GM23248 (cell line): ENCODE data around the gene RFX3. TPM values are rescaled to one million over a fixed set of nuclear protein-coding genes. Genes with fewer than 3 reads are reported as not detected.
A peak's percentile ranks its signal among the peaks of the same experiment; 100 is the strongest.

Experiments
- DNase-seq: peaks from one replicate; pipeline ENCODE4 v3.0.0-alpha.2; 2015
- H2AFZ ChIP-seq: fragments of 200-600 bp; sonication (generic); 2 replicates; pipeline ENCODE4 v1.6.1; 2016; ENCODE audit warnings: antibody characterized with exemption
- H3F3A ChIP-seq: fragments of 200-600 bp; sonication (generic); 2 replicates; pipeline ENCODE4 v1.6.1; 2016; ENCODE audit warnings: mild to moderate bottlenecking, antibody characterized with exemption, mixed run types; ENCODE audit not compliant: insufficient read depth
- H3K27ac ChIP-seq: fragments of 200-600 bp; sonication (generic); 2 replicates; pipeline ENCODE4 v1.5.1; 2016; ENCODE audit warnings: mild to moderate bottlenecking
- H3K27me3 ChIP-seq: fragments of 200-600 bp; sonication (generic); replicated peaks from 2 replicates; pipeline ENCODE4 v1.6.1; 2016; ENCODE audit warnings: mild to moderate bottlenecking; ENCODE audit not compliant: insufficient read depth
- H3K36me3 ChIP-seq: fragments of 200-600 bp; sonication (generic); 2 replicates; pipeline ENCODE4 v1.6.1; 2016; ENCODE audit warnings: low read depth, mild to moderate bottlenecking
- H3K4me1 ChIP-seq: fragments of 200-600 bp; sonication (generic); 2 replicates; pipeline ENCODE4 v1.6.1; 2016; ENCODE audit warnings: mild to moderate bottlenecking; ENCODE audit not compliant: insufficient read depth
- H3K4me2 ChIP-seq: fragments of 200-600 bp; sonication (generic); one replicate; pipeline ENCODE4 v1.6.1; 2016; ENCODE audit warnings: mild to moderate bottlenecking; ENCODE audit not compliant: unreplicated experiment
- H3K4me3 ChIP-seq: fragments of 200-600 bp; sonication (generic); 2 replicates; pipeline ENCODE4 v1.5.1; 2016; ENCODE audit warnings: mild to moderate bottlenecking
- H3K79me2 ChIP-seq: fragments of 200-600 bp; sonication (generic); 2 replicates; pipeline ENCODE4 v1.6.1; 2016; ENCODE audit warnings: mild to moderate bottlenecking; ENCODE audit not compliant: insufficient read depth
- H3K9ac ChIP-seq: fragments of 200-600 bp; sonication (generic); 2 replicates; pipeline ENCODE4 v1.6.1; 2016; ENCODE audit warnings: mild to moderate bottlenecking
- H3K9me2 ChIP-seq: fragments of 200-600 bp; sonication (generic); 2 replicates; pipeline ENCODE4 v1.6.1; 2016; ENCODE audit warnings: mixed run types, mild to moderate bottlenecking, moderate library complexity; ENCODE audit not compliant: insufficient read depth
- H3K9me3 ChIP-seq: fragments of 200-600 bp; sonication (generic); one replicate; pipeline ENCODE4 v1.6.1; 2017; ENCODE audit warnings: low read depth
- H4K20me1 ChIP-seq: fragments of 200-600 bp; sonication (generic); 2 replicates; pipeline ENCODE4 v1.6.0; 2016; ENCODE audit not compliant: insufficient read depth
- EZH2 ChIP-seq: fragments of 200-600 bp; sonication (generic); IDR thresholded peaks from 2 replicates; pipeline ENCODE4 v1.6.1; 2018; ENCODE audit warnings: antibody characterized with exemption, mild to moderate bottlenecking; ENCODE audit not compliant: insufficient read depth, poor library complexity, severe bottlenecking
- EZH2phosphoT487 ChIP-seq: fragments of 200-600 bp; sonication (generic); IDR thresholded peaks from 2 replicates; pipeline ENCODE4 v1.6.1; 2018; ENCODE audit warnings: antibody characterized with exemption, moderate library complexity, mild to moderate bottlenecking, low read depth; ENCODE audit not compliant: insufficient read depth
- WGBS, 2 experiments: methylation state at CpG; one replicate each; pipeline ENCODE4 v1.1.6; 2015 to 2017; ENCODE audit warnings: low lambda C conversion rate in 2 of 2, low coverage in 1 of 2; ENCODE audit errors: missing lambda C conversion rate in 2 of 2; 5-methylcytosine and 5-hydroxymethylcytosine counted together
- in situ Hi-C: fragments of 300-500 bp; cut with MboI; formaldehyde crosslinking; loops from 2 replicates; pipeline ENCODE4 v1.15.0; 2020
- polyA plus RNA-seq: library from polyadenylated mRNA; unstranded; fragments of >200 nt; fragmentation: Nextera tagmentation; extraction: Ambion mirVana; gene quantifications from 2 replicates; pipeline ENCODE4 v1.2.1, GENCODE V29; 2016
- total RNA-seq: library from RNA; depleted of rRNA; stranded (reverse); fragments of >200 nt; shearing (Covaris generic); gene quantifications from 2 replicates; pipeline ENCODE4 v1.2.3, GENCODE V29; 2014

Gene RFX3
- total and polyA plus RNA-seq, 2 experiments from 2014 or later = 0.80 to 1.9 TPM

- 79 to 86% methylated on average over 7 of the region's 7 CpGs for WGBS, 2 experiments
- peak; percentile 75 for DNase-seq
- in situ Hi-C loops = loop anchor here (10.0 kb wide), 1 partner anchor 577 kb away; no protein-coding TSS in a partner anchor
- no peak overlapping the region for H3K9ac ChIP-seq
- no peak for TF ChIP-seq EZH2
- TF ChIP-seq EZH2phosphoT487 = no peak
- no peaks in the 10 kb centered on the region for H3K9me3 ChIP-seq
- H4K20me1 ChIP-seq = no peaks in the 10 kb centered on the region
- no peaks in the 10 kb centered on the region for H3K27me3 ChIP-seq
- H3K9me2 ChIP-seq = no peaks in the 10 kb centered on the region
- no peak overlapping the region for H3K4me3 ChIP-seq
- no peaks in the 10 kb centered on the region for H3K36me3 ChIP-seq
- peaks cover 7% of the 10 kb centered on the region for H3K4me1 ChIP-seq
- H3K79me2 ChIP-seq = no peaks in the 10 kb centered on the region
- H3F3A ChIP-seq = no peaks in the 10 kb centered on the region
- H3K4me2 ChIP-seq = no peak overlapping the region
- no peak overlapping the region for H3K27ac ChIP-seq
- 0 out of 2 replicates have a peak overlapping the region, but pooled peaks have one; percentile 50 for H2AFZ ChIP-seq
Measured at GRCh38 chr9:3441197-3441816, 84.5 kb downstream of the RFX3 start.

GRCh38 chr9:3436629-3437420 is 89.0 kb downstream of the RFX3 start:
- H3K4me1 ChIP-seq = peaks cover 10% of the 10 kb centered on the region
- TF ChIP-seq EZH2 (no peak), EZH2phosphoT487 (no peak)
- in situ Hi-C loops = no loop called here

GRCh38 chr9:3435732-3436131 is 90.1 kb downstream of the RFX3 start:
- DNase-seq = no peak
- Histone ChIP-seq H3K27me3 (no peaks in the 10 kb centered on the region), H2AFZ (no peak overlapping the region), H3K9me3 (no peaks in the 10 kb centered on the region), H3K36me3 (no peaks in the 10 kb centered on the region), H3K27ac (no peak overlapping the region), H3K4me2 (no peak overlapping the region), H3K9ac (no peak overlapping the region), H3F3A (no peaks in the 10 kb centered on the region), H3K4me1 (peaks cover 10% of the 10 kb centered on the region), H3K9me2 (no peaks in the 10 kb centered on the region), H4K20me1 (no peaks in the 10 kb centered on the region), H3K79me2 (no peaks in the 10 kb centered on the region), H3K4me3 (no peak overlapping the region)
- 11 to 18% methylated on average over 1 of the region's 1 CpG for WGBS, 2 experiments
- TF ChIP-seq EZH2phosphoT487 = no peak
- no peak for TF ChIP-seq EZH2
- in situ Hi-C loops = no loop called here

More at GRCh38 chr9:3436629-3437420, 89.0 kb downstream of the RFX3 start:
- Histone ChIP-seq H3K9me3 (no peaks in the 10 kb centered on the region), H3K36me3 (no peaks in the 10 kb centered on the region), H3K9me2 (no peaks in the 10 kb centered on the region), H2AFZ (no peak overlapping the region), H3F3A (no peaks in the 10 kb centered on the region), H3K9ac (no peak overlapping the region), H3K27ac (0 out of 2 replicates have a peak overlapping the region, but pooled peaks have one; percentile 4), H4K20me1 (no peaks in the 10 kb centered on the region), H3K4me3 (no peak overlapping the region), H3K4me2 (peak overlapping the region; percentile 12), H3K27me3 (no peaks in the 10 kb centered on the region), H3K79me2 (no peaks in the 10 kb centered on the region)
- 37 to 38% methylated on average over 4 of the region's 4 CpGs for WGBS, 2 experiments
- peak; percentile 47 for DNase-seq

GRCh38 chr9:3434594-3434993 is 91.2 kb downstream of the RFX3 start:
- no peaks in the 10 kb centered on the region for H3K36me3 ChIP-seq
- in situ Hi-C loops = no loop called here
- no peak for TF ChIP-seq EZH2
- no peak for TF ChIP-seq EZH2phosphoT487
- no peaks in the 10 kb centered on the region for H3K79me2 ChIP-seq
- H3K9me2 ChIP-seq = no peaks in the 10 kb centered on the region
- H3K27ac ChIP-seq = no peak overlapping the region
- no peaks in the 10 kb centered on the region for H3K27me3 ChIP-seq
- no peak overlapping the region for H3K4me3 ChIP-seq
- WGBS, 2 experiments = 52 to 64% methylated on average over 1 of the region's 1 CpG
- no peak overlapping the region for H3K9ac ChIP-seq
- H3K4me1 ChIP-seq = peaks cover 10% of the 10 kb centered on the region
- H4K20me1 ChIP-seq = no peaks in the 10 kb centered on the region
- no peaks in the 10 kb centered on the region for H3F3A ChIP-seq
- no peak overlapping the region for H3K4me2 ChIP-seq
- no peaks in the 10 kb centered on the region for H3K9me3 ChIP-seq
- DNase-seq = peak; percentile 72
- H2AFZ ChIP-seq = no peak overlapping the region
